Amniotic stem cell (primary cell): ENCODE data around the gene OPCML.

Experiments
- DNase-seq: peaks from one replicate; lab custom pipeline; 2025; lab: John Stamatoyannopoulos, UW

OPCML gene

GRCh38 chr11:133503236-133503635, 29.1 kb downstream of the OPCML start:
- no peak for DNase-seq

- no peak for DNase-seq
These were observed 30.4 kb downstream of the OPCML start for GRCh38 chr11:133501643-133502539.

GRCh38 chr11:133500936-133501335, 31.4 kb downstream of the OPCML start:
- no peak for DNase-seq

GRCh38 chr11:133500435-133500834, 31.9 kb downstream of the OPCML start:
- DNase-seq, result no peak

- no peak for DNase-seq
These were observed 33.3 kb downstream of the OPCML start for GRCh38 chr11:133498969-133499368.

- DNase-seq, result no peak
These were observed 34.7 kb downstream of the OPCML start for GRCh38 chr11:133497477-133498140.

- DNase-seq, result no peak
These were observed 39.4 kb downstream of the OPCML start for GRCh38 chr11:133492895-133493294.

GRCh38 chr11:133491680-133492383, 40.5 kb downstream of the OPCML start:
- DNase-seq, result no peak

GRCh38 chr11:133480722-133481121, 51.6 kb downstream of the OPCML start:
- DNase-seq, result no peak

GRCh38 chr11:133479209-133479608, 53.1 kb downstream of the OPCML start:
- no peak for DNase-seq

- DNase-seq, result no peak
These were observed 55.1 kb downstream of the OPCML start for GRCh38 chr11:133477251-133477625.

- DNase-seq, result no peak
These were observed 55.6 kb downstream of the OPCML start for GRCh38 chr11:133476570-133477250.

GRCh38 chr11:133474461-133474860, 57.8 kb downstream of the OPCML start:
- no peak for DNase-seq

GRCh38 chr11:133467686-133468085, 64.6 kb downstream of the OPCML start:
- no peak for DNase-seq

- DNase-seq, result no peak
These were observed 89.0 kb downstream of the OPCML start for GRCh38 chr11:133443206-133443747.

- no peak for DNase-seq
These were observed 90.2 kb downstream of the OPCML start for GRCh38 chr11:133441964-133442660.

- DNase-seq, result no peak
These were observed 106.3 kb downstream of the OPCML start for GRCh38 chr11:133425992-133426391.

GRCh38 chr11:133425245-133425644, 107.1 kb downstream of the OPCML start:
- no peak for DNase-seq

- DNase-seq, result no peak
These were observed 114.1 kb downstream of the OPCML start for GRCh38 chr11:133418218-133418617.

GRCh38 chr11:133414506-133414905, 117.8 kb downstream of the OPCML start:
- DNase-seq, result no peak

- DNase-seq, result no peak
These were observed 118.6 kb downstream of the OPCML start for GRCh38 chr11:133413703-133414102.
